HCT116 (cell line): Measurements from ENCODE around the gene NUDT11.
"Not testable (repeated sequence)": the region's sequence is repeated elsewhere in the genome, so short reads cannot be mapped to it uniquely, and the experiment has no call there.

Source experiments
- CBX3 ChIP-seq: IDR thresholded peaks from 2 replicates; pipeline ENCODE4 v1.6.1; 2012; ENCODE audit warnings: low read depth
- EGR1 ChIP-seq: IDR thresholded peaks from 2 replicates; pipeline ENCODE4 v1.6.1; 2012; ENCODE audit warnings: low read depth
- EZH2 ChIP-seq: fragments of 200-600 bp; sonication (generic); IDR thresholded peaks from 2 replicates; pipeline ENCODE4 v1.6.1; 2017; ENCODE audit warnings: antibody characterized with exemption, mixed run types
- JUND ChIP-seq: IDR thresholded peaks from 2 replicates; pipeline ENCODE4 v1.6.1; 2012
- MAX ChIP-seq: IDR thresholded peaks from 2 replicates; pipeline ENCODE4 v1.6.1; 2012
- POLR2A ChIP-seq: IDR thresholded peaks from 2 replicates; pipeline ENCODE4 v1.7.0; 2011; ENCODE audit warnings: borderline replicate concordance; ENCODE audit not compliant: insufficient read depth, insufficient read length; ENCODE audit errors: extremely low read depth
- POLR2AphosphoS5 ChIP-seq: IDR thresholded peaks from 2 replicates; pipeline ENCODE4 v1.6.1; 2011; ENCODE audit warnings: mild to moderate bottlenecking, low read depth, low read length, moderate library complexity
- RAD21 ChIP-seq: IDR thresholded peaks from 2 replicates; pipeline ENCODE4 v1.6.1; 2012; ENCODE audit warnings: low read depth, mild to moderate bottlenecking
- SIN3A ChIP-seq: IDR thresholded peaks from 2 replicates; pipeline ENCODE4 v1.6.1; 2012; ENCODE audit warnings: low read depth
- SRF ChIP-seq: IDR thresholded peaks from 2 replicates; pipeline ENCODE4 v1.6.1; 2012; ENCODE audit warnings: low read depth
- ZFX ChIP-seq: fragments of 450-650 bp; IDR thresholded peaks from 2 replicates; pipeline ENCODE4 v1.6.1; 2017
- ZNF274 ChIP-seq: fragments of 200-500 bp; sonication (Bioruptor generic); IDR thresholded peaks from 2 replicates; pipeline ENCODE4 v1.6.1; 2014; ENCODE audit warnings: mild to moderate bottlenecking, low read depth, low read length, inconsistent platforms
- TF ChIP-seq, protein P1 (sequence below), 3 experiments: fragments of 200-600 bp in 1 of 3; sonication (generic) in 1 of 3; IDR thresholded peaks in 2 of 3; conservative IDR thresholded peaks in 1 of 3; 2 replicates each; pipeline ENCODE4 v1.5.1; 2012 to 2017; ENCODE audit warnings: low read depth in 2 of 3, low read length in 2 of 3, antibody characterized with exemption in 1 of 3, borderline replicate concordance in 1 of 3, control low read depth in 1 of 3, mild to moderate bottlenecking in 1 of 3, mixed read lengths in 1 of 3, mixed run types in 1 of 3, moderate library complexity in 1 of 3; ENCODE audit not compliant: insufficient read depth in 1 of 3

DNA sequence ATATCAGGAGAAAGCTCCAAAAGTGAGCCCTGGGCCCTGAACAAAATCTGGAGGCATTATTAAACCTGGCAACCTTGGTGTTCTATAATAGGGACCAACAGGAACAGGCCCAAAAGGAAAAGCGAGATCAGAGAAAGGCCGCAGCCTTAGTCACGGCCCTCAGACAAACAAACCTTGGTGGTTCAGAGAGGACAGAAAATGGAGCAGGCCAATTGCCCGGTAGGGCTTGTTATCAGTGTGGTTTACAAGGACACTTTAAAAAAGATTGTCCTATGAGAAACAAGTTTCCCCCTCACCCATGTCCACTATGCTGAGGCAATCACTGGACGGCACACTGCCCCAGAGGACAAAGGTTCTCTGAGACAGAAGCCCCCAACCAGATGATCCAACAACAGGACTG lies 14.0 kb downstream of the NUDT11 start:
- not testable (repeated sequence) for TF ChIP-seq POLR2A, JUND, POLR2AphosphoS5, EZH2, SRF, ZNF274, ZFX, CBX3, MAX, EGR1, RAD21, SIN3A
- TF ChIP-seq, protein P1, sequence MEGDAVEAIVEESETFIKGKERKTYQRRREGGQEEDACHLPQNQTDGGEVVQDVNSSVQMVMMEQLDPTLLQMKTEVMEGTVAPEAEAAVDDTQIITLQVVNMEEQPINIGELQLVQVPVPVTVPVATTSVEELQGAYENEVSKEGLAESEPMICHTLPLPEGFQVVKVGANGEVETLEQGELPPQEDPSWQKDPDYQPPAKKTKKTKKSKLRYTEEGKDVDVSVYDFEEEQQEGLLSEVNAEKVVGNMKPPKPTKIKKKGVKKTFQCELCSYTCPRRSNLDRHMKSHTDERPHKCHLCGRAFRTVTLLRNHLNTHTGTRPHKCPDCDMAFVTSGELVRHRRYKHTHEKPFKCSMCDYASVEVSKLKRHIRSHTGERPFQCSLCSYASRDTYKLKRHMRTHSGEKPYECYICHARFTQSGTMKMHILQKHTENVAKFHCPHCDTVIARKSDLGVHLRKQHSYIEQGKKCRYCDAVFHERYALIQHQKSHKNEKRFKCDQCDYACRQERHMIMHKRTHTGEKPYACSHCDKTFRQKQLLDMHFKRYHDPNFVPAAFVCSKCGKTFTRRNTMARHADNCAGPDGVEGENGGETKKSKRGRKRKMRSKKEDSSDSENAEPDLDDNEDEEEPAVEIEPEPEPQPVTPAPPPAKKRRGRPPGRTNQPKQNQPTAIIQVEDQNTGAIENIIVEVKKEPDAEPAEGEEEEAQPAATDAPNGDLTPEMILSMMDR (IDR thresholded peaks at IDR 0.05 in 2 of 3, conservative IDR thresholded peaks at IDR 0.05 in 1 of 3; ENCODE audit: borderline replicate concordance in 1 of 3, insufficient read depth in 1 of 3, low read depth in 2 of 3, low read length in 2 of 3): not testable (repeated sequence)
